ENCODE results near the gene SIRT5. TPM values are rescaled to one million over a fixed set of nuclear protein-coding genes. Genes with fewer than 3 reads are reported as not detected.
A peak's percentile ranks its signal among the peaks of the same experiment; 100 is the strongest.

The SIRT5 gene
- total and polyA plus RNA-seq, 2 experiments from 2014 or later = 9.8 to 13.1 TPM

GRCh38 chr6:13548500-13549210 lies 25.7 kb upstream of the SIRT5 start:
- H3K9me2 ChIP-seq (ENCODE audit: insufficient read depth) = no peaks in the 10 kb centered on the region; the same call in 1 of the 2 replicates
- peak overlapping the region; percentile 42; the same call in 1 of the 2 replicates for H3K4me2 ChIP-seq
- H3K27ac ChIP-seq (ENCODE audit: low read depth) = no peak overlapping the region
- no peaks in the 10 kb centered on the region for H3K27me3 ChIP-seq (ENCODE audit: insufficient read depth)
- TF ChIP-seq ZNF114 (CRISPR knock-in tag; IDR thresholded peaks at IDR 0.05) (no peak), REST (IDR thresholded peaks at IDR 0.05; ENCODE audit: unreplicated experiment) (no peak), EZH2phosphoT487 (IDR thresholded peaks at IDR 0.05; ENCODE audit: unreplicated experiment) (no peak), ZNF462 (CRISPR knock-in tag; IDR thresholded peaks at IDR 0.05) (no peak), POLR2AphosphoS5 (IDR thresholded peaks at IDR 0.05; ENCODE audit: low read depth) (no peak), EZH2 (IDR thresholded peaks at IDR 0.05; ENCODE audit: low read depth, unreplicated experiment) (no peak), CTCF (conservative IDR thresholded peaks at IDR 0.05; ENCODE audit: low read depth in 2 of 2) (no peak)
- H4K20me1 ChIP-seq (replicated peaks; ENCODE audit: insufficient read depth) = no peaks in the 10 kb centered on the region
- no peak overlapping the region for H3K4me3 Mint-ChIP-seq
- no peak overlapping the region for H3K27ac Mint-ChIP-seq
- H3F3A ChIP-seq (replicated peaks; ENCODE audit: low read depth) = no peaks in the 10 kb centered on the region
- H3K4me1 ChIP-seq (ENCODE audit: insufficient read depth) = peaks cover 10% of the 10 kb centered on the region; the same call in 1 of the 2 replicates
- peak; percentile 68 for ATAC-seq
- H3K36me3 Mint-ChIP-seq (ENCODE audit: low read depth) = no peaks in the 10 kb centered on the region
- H3K4me3 ChIP-seq = no peak overlapping the region
- H2AFZ ChIP-seq = peak overlapping the region; percentile 8; the same call in 1 of the 2 replicates
- H3K27me3 Mint-ChIP-seq (ENCODE audit: insufficient read depth, low read depth, poor library complexity) = peaks cover 14% of the 10 kb centered on the region
- H3K79me2 ChIP-seq (replicated peaks; ENCODE audit: insufficient read depth) = no peaks in the 10 kb centered on the region
- peaks cover 8% of the 10 kb centered on the region; the same call in 2 of the 3 replicates for H3K9me3 Mint-ChIP-seq
- DNase-seq (ENCODE audit: low spot score) = peak; percentile 52
- peaks cover 21% of the 10 kb centered on the region for H3K4me1 Mint-ChIP-seq
- H3K36me3 ChIP-seq (ENCODE audit: insufficient read depth) = no peaks in the 10 kb centered on the region

Data from GM23338 (cell line).